ENCODE data around the gene SCPEP1. TPM values are rescaled to one million over a fixed set of nuclear protein-coding genes. Genes with fewer than 3 reads are reported as not detected.

SCPEP1 gene
- total and polyA plus RNA-seq, 2 of the 13 experiments (the other 11 are each of a cell fraction or from before 2014, with no cell fraction given), result 24.3 to 27.3 TPM

GRCh38 chr17:56960596-56961538, 17.1 kb upstream of the SCPEP1 start, which contains the start of gene COIL (continued):
- TF ChIP-seq SRF (IDR thresholded peaks at IDR 0.05; ENCODE audit: low read depth, low read length), result no peak
- TF ChIP-seq TSC22D2 (CRISPR knock-in tag; IDR thresholded peaks at IDR 0.05; ENCODE audit: borderline replicate concordance), result peak; percentile 77; the same call in 1 of the 2 replicates
- TF ChIP-seq TAF1 (CRISPR knock-in tag; IDR thresholded peaks at IDR 0.05), result peak; percentile 89
- peak; percentile 90 for TF ChIP-seq TBX2 (CRISPR knock-in tag; IDR thresholded peaks at IDR 0.05; ENCODE audit: borderline replicate concordance)
- peak; percentile 74; the same call in 1 of the 2 replicates for TF ChIP-seq ZBTB20 (CRISPR knock-in tag; IDR thresholded peaks at IDR 0.05; ENCODE audit: borderline replicate concordance, low read depth)
- no peak; the same call in 1 of the 2 replicates for TF ChIP-seq ZSCAN22 (CRISPR knock-in tag; IDR thresholded peaks at IDR 0.05)
- 0 out of 2 replicates have a peak, but pooled peaks have one; percentile 74 for TF ChIP-seq ZNF280B (CRISPR knock-in tag; IDR thresholded peaks at IDR 0.05; ENCODE audit: borderline replicate concordance)
- peak; percentile 78; the same call in 1 of the 2 replicates for TF ChIP-seq ZNF276 (CRISPR knock-in tag; IDR thresholded peaks at IDR 0.05; ENCODE audit: low read depth)
- no peak for TF ChIP-seq EZH2 (conservative IDR thresholded peaks at IDR 0.05; ENCODE audit: low read depth, low read length)
- no peak; the same call in 1 of the 2 replicates for TF ChIP-seq CBX2 (IDR thresholded peaks at IDR 0.05; ENCODE audit: low read depth, low read length)
- peak; percentile 80; the same call in 1 of the 2 replicates for TF ChIP-seq CBX2 (CRISPR knock-in tag; IDR thresholded peaks at IDR 0.05; ENCODE audit: low read depth)
- TF ChIP-seq HNRNPUL1 (IDR thresholded peaks at IDR 0.05; ENCODE audit: low read depth, low read length), result no peak
- TF ChIP-seq POLR2AphosphoS2 (IDR thresholded peaks at IDR 0.05; ENCODE audit: low read depth, low read length), result no peak
- peak; percentile 31; the same call in 1 of the 2 replicates for TF ChIP-seq HIC2 (CRISPR knock-in tag; IDR thresholded peaks at IDR 0.05; ENCODE audit: low read depth)
- TF ChIP-seq TBP (CRISPR knock-in tag; IDR thresholded peaks at IDR 0.05), result no peak
- 0 out of 2 replicates have a peak, but pooled peaks have one; percentile 34 for TF ChIP-seq ZNF235 (CRISPR knock-in tag; IDR thresholded peaks at IDR 0.05; ENCODE audit: borderline replicate concordance)
- TF ChIP-seq HNF4G (IDR thresholded peaks at IDR 0.05; ENCODE audit: borderline replicate concordance, low read depth, low read length), result no peak; the same call in 1 of the 2 replicates
- TF ChIP-seq HNF4G (CRISPR knock-in tag; IDR thresholded peaks at IDR 0.05; ENCODE audit: borderline replicate concordance, low read depth), result peak; percentile 76
- peak; percentile 79; the same call in 1 of the 2 replicates for TF ChIP-seq GATAD2A (CRISPR knock-in tag; IDR thresholded peaks at IDR 0.05)
- TF ChIP-seq, protein P1, sequence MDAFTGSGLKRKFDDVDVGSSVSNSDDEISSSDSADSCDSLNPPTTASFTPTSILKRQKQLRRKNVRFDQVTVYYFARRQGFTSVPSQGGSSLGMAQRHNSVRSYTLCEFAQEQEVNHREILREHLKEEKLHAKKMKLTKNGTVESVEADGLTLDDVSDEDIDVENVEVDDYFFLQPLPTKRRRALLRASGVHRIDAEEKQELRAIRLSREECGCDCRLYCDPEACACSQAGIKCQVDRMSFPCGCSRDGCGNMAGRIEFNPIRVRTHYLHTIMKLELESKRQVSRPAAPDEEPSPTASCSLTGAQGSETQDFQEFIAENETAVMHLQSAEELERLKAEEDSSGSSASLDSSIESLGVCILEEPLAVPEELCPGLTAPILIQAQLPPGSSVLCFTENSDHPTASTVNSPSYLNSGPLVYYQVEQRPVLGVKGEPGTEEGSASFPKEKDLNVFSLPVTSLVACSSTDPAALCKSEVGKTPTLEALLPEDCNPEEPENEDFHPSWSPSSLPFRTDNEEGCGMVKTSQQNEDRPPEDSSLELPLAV (CRISPR knock-in tag; conservative IDR thresholded peaks at IDR 0.05; ENCODE audit: low read depth), result no peak
